H9 (cell line): Measurements from ENCODE around the gene PACS1. TPM values are rescaled to one million over a fixed set of nuclear protein-coding genes. Genes with fewer than 3 reads are reported as not detected.

Experiments used
- DNase-seq: peaks from one replicate; pipeline ENCODE4 v3.0.0-alpha.2; 2017
- H2AFZ ChIP-seq: one replicate; pipeline ENCODE4 v1.6.1; 2013; ENCODE audit warnings: mild to moderate bottlenecking, low read length, control low read depth, moderate library complexity
- H2AK5ac ChIP-seq: 2 replicates; pipeline ENCODE4 v1.6.1; 2013; ENCODE audit warnings: low read length, control low read depth, mixed read lengths; ENCODE audit not compliant: insufficient read length
- H2BK120ac ChIP-seq: one replicate; pipeline ENCODE4 v1.6.1; 2013; ENCODE audit warnings: low read depth, mild to moderate bottlenecking, low read length, control low read depth, inconsistent platforms; ENCODE audit not compliant: poor library complexity, severe bottlenecking
- H2BK12ac ChIP-seq: 2 replicates; pipeline ENCODE4 v1.6.1; 2013; ENCODE audit warnings: low read length, control low read depth, mixed read lengths, low read depth; ENCODE audit not compliant: insufficient read length
- H2BK15ac ChIP-seq: 2 replicates; pipeline ENCODE4 v1.6.1; 2013; ENCODE audit warnings: low read depth, low read length, control low read depth
- H2BK20ac ChIP-seq: one replicate; pipeline ENCODE4 v1.6.1; 2013; ENCODE audit warnings: low read depth, mild to moderate bottlenecking, low read length, control low read depth, inconsistent platforms; ENCODE audit not compliant: poor library complexity, severe bottlenecking
- H2BK5ac ChIP-seq: 2 replicates; pipeline ENCODE4 v1.6.1; 2013; ENCODE audit warnings: low read length, control low read depth, mixed read lengths; ENCODE audit not compliant: insufficient read length
- H3K14ac ChIP-seq: 2 replicates; pipeline ENCODE4 v1.6.1; 2013; ENCODE audit warnings: low read length, control low read depth; ENCODE audit not compliant: insufficient read depth
- H3K18ac ChIP-seq: 2 replicates; pipeline ENCODE4 v1.6.1; 2013; ENCODE audit warnings: low read depth, mild to moderate bottlenecking, mixed read lengths, low read length, control low read depth; ENCODE audit not compliant: insufficient read length
- H3K23ac ChIP-seq: 2 replicates; pipeline ENCODE4 v1.6.1; 2013; ENCODE audit warnings: low read length, control low read depth, mixed read lengths, low read depth; ENCODE audit not compliant: insufficient read length
- H3K23me2 ChIP-seq: 2 replicates; pipeline ENCODE4 v1.6.1; 2013; ENCODE audit warnings: low read depth, mild to moderate bottlenecking, mixed read lengths, low read length, control low read depth; ENCODE audit not compliant: insufficient read length, poor library complexity, severe bottlenecking
- H3K27ac ChIP-seq: 2 replicates; pipeline ENCODE4 v1.5.1; 2013; ENCODE audit warnings: low read length, control low read depth, mixed read lengths, low read depth; ENCODE audit not compliant: insufficient read length
- H3K27me3 ChIP-seq: 2 replicates; pipeline ENCODE4 v1.6.1; 2013; ENCODE audit warnings: low read length, control low read depth, inconsistent platforms; ENCODE audit not compliant: insufficient read depth
- H3K4ac ChIP-seq: 2 replicates; pipeline ENCODE4 v1.6.1; 2013; ENCODE audit warnings: low read depth, mild to moderate bottlenecking, control low read depth, inconsistent platforms, low read length, moderate library complexity
- H3K4me1 ChIP-seq: 2 replicates; pipeline ENCODE4 v1.6.1; 2013; ENCODE audit warnings: low read length, control low read depth, inconsistent platforms; ENCODE audit not compliant: insufficient read depth
- H3K4me2 ChIP-seq: 2 replicates; pipeline ENCODE4 v1.6.1; 2013; ENCODE audit warnings: low read length, control low read depth, mixed read lengths; ENCODE audit not compliant: insufficient read length, insufficient read depth
- H3K56ac ChIP-seq: 2 replicates; pipeline ENCODE4 v1.6.1; 2013; ENCODE audit warnings: low read depth, mild to moderate bottlenecking, mixed read lengths, low read length, control low read depth; ENCODE audit not compliant: insufficient read length
- H3K79me1 ChIP-seq: 2 replicates; pipeline ENCODE4 v1.6.1; 2013; ENCODE audit warnings: low read depth, mild to moderate bottlenecking, moderate library complexity, low read length, control low read depth, inconsistent platforms; ENCODE audit not compliant: insufficient read depth, poor library complexity, severe bottlenecking
- H3K79me2 ChIP-seq: 2 replicates; pipeline ENCODE4 v1.6.1; 2013; ENCODE audit warnings: low read length, control low read depth, inconsistent platforms; ENCODE audit not compliant: insufficient read depth
- H3K9ac ChIP-seq: 2 replicates; pipeline ENCODE4 v1.6.1; 2013; ENCODE audit warnings: low read length, control low read depth, mixed read lengths; ENCODE audit not compliant: insufficient read length; ENCODE audit errors: extremely low read depth
- H3K9me3 ChIP-seq: one replicate; pipeline ENCODE4 v1.6.1; 2013; ENCODE audit warnings: low read depth, low read length, inconsistent platforms; ENCODE audit not compliant: control insufficient read depth
- H3T11ph ChIP-seq: one replicate; pipeline ENCODE4 v1.6.1; 2013; ENCODE audit warnings: mild to moderate bottlenecking, low read length, control low read depth, inconsistent platforms
- H4K20me1 ChIP-seq: one replicate; pipeline ENCODE4 v1.6.1; 2013; ENCODE audit not compliant: control insufficient read depth, insufficient read length, insufficient read depth
- H4K5ac ChIP-seq: 2 replicates; pipeline ENCODE4 v1.6.1; 2013; ENCODE audit warnings: low read depth, mild to moderate bottlenecking, mixed read lengths, low read length, control low read depth; ENCODE audit not compliant: insufficient read length
- H4K8ac ChIP-seq: replicated peaks from 2 replicates; pipeline ENCODE4 v1.6.1; 2013; ENCODE audit warnings: low read length, control low read depth, mixed read lengths, low read depth; ENCODE audit not compliant: insufficient read length
- H4K91ac ChIP-seq: 2 replicates; pipeline ENCODE4 v1.6.1; 2013; ENCODE audit warnings: low read depth, mild to moderate bottlenecking, moderate library complexity, mixed read lengths, low read length, control low read depth; ENCODE audit not compliant: insufficient read length
- H3K27ac Mint-ChIP-seq, 3 experiments: 2 replicates in 2 of 3; 3 replicates in 1 of 3; pipeline ENCODE4 v1.8.0; 2020 to 2021; ENCODE audit warnings: mixed read lengths in 3 of 3, mild to moderate bottlenecking in 1 of 3, moderate library complexity in 1 of 3
- H3K27me3 Mint-ChIP-seq: 2 replicates; pipeline ENCODE4 v1.8.0; 2021; ENCODE audit warnings: low read depth, mild to moderate bottlenecking, moderate library complexity, mixed read lengths
- H3K36me3 Mint-ChIP-seq, 3 experiments: 2 replicates in 2 of 3; 3 replicates in 1 of 3; pipeline ENCODE4 v1.8.0; 2020 to 2021; ENCODE audit warnings: low read depth in 3 of 3, mixed read lengths in 3 of 3; ENCODE audit not compliant: insufficient read depth in 1 of 3
- H3K4me1 Mint-ChIP-seq, 2 experiments: 2 replicates each; pipeline ENCODE4 v1.8.0; 2020; ENCODE audit warnings: mixed read lengths in 2 of 2
- H3K4me3 Mint-ChIP-seq, 2 experiments: 2 replicates in 1 of 2; 3 replicates in 1 of 2; pipeline ENCODE4 v1.8.0; 2020 to 2021; ENCODE audit warnings: mild to moderate bottlenecking in 2 of 2, mixed read lengths in 2 of 2, moderate library complexity in 1 of 2
- H3K9me3 Mint-ChIP-seq, 2 experiments: 2 replicates in 1 of 2; 3 replicates in 1 of 2; pipeline ENCODE4 v1.8.0; 2020; ENCODE audit warnings: mild to moderate bottlenecking in 2 of 2, mixed read lengths in 2 of 2, moderate library complexity in 1 of 2
- CTCF ChIP-seq: fragments of 200-600 bp; sonication (generic); conservative IDR thresholded peaks from 3 replicates; pipeline ENCODE4 v1.8.0; 2021; ENCODE audit warnings: antibody characterized with exemption, mild to moderate bottlenecking
- WGBS: extraction: QIAGEN DNeasy Blood & Tissue Kit; methylation state at CpG from one replicate; pipeline ENCODE4 v1.1.7; 2013; ENCODE audit warnings: missing lambda C conversion rate, low lambda C conversion rate, mixed read lengths; ENCODE audit not compliant: insufficient read length; ENCODE audit errors: extremely low coverage; 5-methylcytosine and 5-hydroxymethylcytosine counted together
- total RNA-seq: library from RNA; stranded (reverse); gene quantifications from 2 replicates; pipeline ENCODE4 v1.2.1, GENCODE V29; 2021

PACS1 gene
- total RNA-seq, 1 experiment from 2014 or later = 35.5 TPM

GRCh38 chr11:66263231-66263630 lies 193.2 kb downstream of the PACS1 start:
- no peak overlapping the region for H2BK20ac ChIP-seq
- Mint-ChIP-seq H3K36me3 (peaks cover 22 to 67% (median 62%) of the 10 kb centered on the region in 3 experiments), H3K27me3 (no peaks in the 10 kb centered on the region; the same call in 1 of the 2 replicates), H3K4me3 (no peak overlapping the region), H3K9me3 (peaks cover 0 to 2% of the 10 kb centered on the region in 2 experiments; a peak in 1 of 5 replicates), H3K27ac (no peak overlapping the region), H3K4me1 (peaks cover 18 to 19% of the 10 kb centered on the region in 2 experiments)
- H2BK5ac ChIP-seq = no peak overlapping the region
- peaks cover 2% of the 10 kb centered on the region for H4K20me1 ChIP-seq
- no peak overlapping the region for H3K9ac ChIP-seq
- no peak overlapping the region for H3K23ac ChIP-seq
- no peaks in the 10 kb centered on the region for H3K79me2 ChIP-seq
- no peaks in the 10 kb centered on the region for H3K9me3 ChIP-seq
- no peak overlapping the region for H4K5ac ChIP-seq
- H4K8ac ChIP-seq = no peak overlapping the region
- no peak overlapping the region for H3K18ac ChIP-seq
- no peaks in the 10 kb centered on the region for H3K27me3 ChIP-seq
- H3K4ac ChIP-seq = no peak overlapping the region
- no peak for TF ChIP-seq CTCF
- H2AK5ac ChIP-seq = no peak overlapping the region
- DNase-seq = no peak
- no peak overlapping the region for H3T11ph ChIP-seq
- H2BK120ac ChIP-seq = no peak overlapping the region
- H2BK15ac ChIP-seq = no peak overlapping the region
- no peak overlapping the region for H3K4me2 ChIP-seq
- no peak overlapping the region for H2BK12ac ChIP-seq
- WGBS = no CpG with 5 or more reads among the region's 4 CpGs
- no peak overlapping the region for H3K56ac ChIP-seq
- H2AFZ ChIP-seq = no peak overlapping the region
- H3K79me1 ChIP-seq = no peaks in the 10 kb centered on the region
- no peak overlapping the region for H3K14ac ChIP-seq
- H4K91ac ChIP-seq = no peak overlapping the region
- H3K23me2 ChIP-seq = peaks cover 5% of the 10 kb centered on the region
- no peak overlapping the region for H3K27ac ChIP-seq
- no peaks in the 10 kb centered on the region for H3K4me1 ChIP-seq
